ENCODE results near the gene RGS6.

RGS6 gene

GRCh38 chr14:72448212-72448611 is 516.0 kb downstream of the RGS6 start:
- TF ChIP-seq EZH2phosphoT487 (IDR thresholded peaks at IDR 0.05; ENCODE audit: borderline replicate concordance, low read length), result no peak
- peak; percentile 31 for TF ChIP-seq CTCF (IDR thresholded peaks at IDR 0.05; ENCODE audit: low read depth, low read length, poor library complexity, severe bottlenecking)
- Histone ChIP-seq H3F3A (ENCODE audit: control insufficient read depth, insufficient read depth) (no peaks in the 10 kb centered on the region), H3K9me3 (ENCODE audit: control insufficient read depth, insufficient read depth, low read length) (no peaks in the 10 kb centered on the region), H3K4me3 (ENCODE audit: low read length) (no peak overlapping the region), H3K27ac (ENCODE audit: low read depth, low read length) (no peak overlapping the region), H3K9me2 (replicated peaks; ENCODE audit: control insufficient read depth, low read length) (no peaks in the 10 kb centered on the region), H3K27me3 (ENCODE audit: control insufficient read depth, low read length) (no peaks in the 10 kb centered on the region), H3K4me2 (ENCODE audit: low read length) (no peak overlapping the region), H3K4me1 (ENCODE audit: control insufficient read depth, low read length) (peaks cover 17% of the 10 kb centered on the region), H3K36me3 (ENCODE audit: control insufficient read depth, low read length) (no peaks in the 10 kb centered on the region), H4K20me1 (ENCODE audit: control insufficient read depth, insufficient read depth, low read depth, low read length) (no peaks in the 10 kb centered on the region), H3K79me2 (ENCODE audit: control insufficient read depth, low read length) (no peaks in the 10 kb centered on the region)

- Histone ChIP-seq H4K20me1 (ENCODE audit: control insufficient read depth, insufficient read depth, low read depth, low read length) (no peaks in the 10 kb centered on the region), H3K27me3 (ENCODE audit: control insufficient read depth, low read length) (no peaks in the 10 kb centered on the region), H3K79me2 (ENCODE audit: control insufficient read depth, low read length) (no peaks in the 10 kb centered on the region), H3K4me1 (ENCODE audit: control insufficient read depth, low read length) (no peaks in the 10 kb centered on the region; the same call in 1 of the 2 replicates), H3K36me3 (ENCODE audit: control insufficient read depth, low read length) (no peaks in the 10 kb centered on the region), H3K4me3 (ENCODE audit: low read length) (no peak overlapping the region), H3K9me2 (replicated peaks; ENCODE audit: control insufficient read depth, low read length) (no peaks in the 10 kb centered on the region), H3K27ac (ENCODE audit: low read depth, low read length) (no peak overlapping the region), H3K9me3 (ENCODE audit: control insufficient read depth, insufficient read depth, low read length) (no peaks in the 10 kb centered on the region), H3F3A (ENCODE audit: control insufficient read depth, insufficient read depth) (no peaks in the 10 kb centered on the region), H3K4me2 (ENCODE audit: low read length) (no peak overlapping the region)
- TF ChIP-seq EZH2phosphoT487 (IDR thresholded peaks at IDR 0.05; ENCODE audit: borderline replicate concordance, low read length), result no peak
- no peak for TF ChIP-seq CTCF (IDR thresholded peaks at IDR 0.05; ENCODE audit: low read depth, low read length, poor library complexity, severe bottlenecking)
These were observed 518.3 kb downstream of the RGS6 start for GRCh38 chr14:72450473-72451044.

- no peak overlapping the region for H3K27ac ChIP-seq (ENCODE audit: low read depth, low read length)
- no peaks in the 10 kb centered on the region for H3K9me3 ChIP-seq (ENCODE audit: control insufficient read depth, insufficient read depth, low read length)
- TF ChIP-seq EZH2phosphoT487 (IDR thresholded peaks at IDR 0.05; ENCODE audit: borderline replicate concordance, low read length) (no peak), CTCF (IDR thresholded peaks at IDR 0.05; ENCODE audit: low read depth, low read length, poor library complexity, severe bottlenecking) (no peak)
- no peak overlapping the region for H3K4me3 ChIP-seq (ENCODE audit: low read length)
- H3K79me2 ChIP-seq (ENCODE audit: control insufficient read depth, low read length), result no peaks in the 10 kb centered on the region
- H3F3A ChIP-seq (ENCODE audit: control insufficient read depth, insufficient read depth), result no peaks in the 10 kb centered on the region
- no peaks in the 10 kb centered on the region; the same call in 1 of the 2 replicates for H3K4me1 ChIP-seq (ENCODE audit: control insufficient read depth, low read length)
- no peak overlapping the region for H3K4me2 ChIP-seq (ENCODE audit: low read length)
- H3K27me3 ChIP-seq (ENCODE audit: control insufficient read depth, low read length), result no peaks in the 10 kb centered on the region
- H3K9me2 ChIP-seq (replicated peaks; ENCODE audit: control insufficient read depth, low read length), result no peaks in the 10 kb centered on the region
- H4K20me1 ChIP-seq (ENCODE audit: control insufficient read depth, insufficient read depth, low read depth, low read length), result no peaks in the 10 kb centered on the region
- H3K36me3 ChIP-seq (ENCODE audit: control insufficient read depth, low read length), result no peaks in the 10 kb centered on the region
These were observed 519.1 kb downstream of the RGS6 start for GRCh38 chr14:72451054-72451972.

All from DOHH2 (cell line).